KBM-7 (cell line): ENCODE data around the gene RMDN3.
A peak's percentile ranks its signal among the peaks of the same experiment; 100 is the strongest.

ENCODE experiments used
- DNase-seq: peaks from one replicate; pipeline ENCODE4 v3.0.0-alpha.2; 2015
- in situ Hi-C: fragments of 300-500 bp; cut with MboI; formaldehyde crosslinking; loops from 2 replicates; pipeline ENCODE4 v1.14.3; 2020; ENCODE audit warnings: low sequenced_read_pairs, low pct_unique_long_range_greater_than_20kb, mixed read lengths

The RMDN3 gene

GRCh38 chr15:40775007-40775406 lies 20.0 kb upstream of the RMDN3 start:
- no peak for DNase-seq
- in situ Hi-C loops = no loop called here

- in situ Hi-C loops = no loop called here
- no peak for DNase-seq
Observed at GRCh38 chr15:40773902-40774301, 18.8 kb upstream of the RMDN3 start.

- in situ Hi-C loops = no loop called here
- DNase-seq = no peak
Observed at GRCh38 chr15:40773496-40773895, 18.4 kb upstream of the RMDN3 start.

GRCh38 chr15:40772014-40772413 lies 17.0 kb upstream of the RMDN3 start:
- in situ Hi-C loops = no loop called here

GRCh38 chr15:40771242-40771641 lies 16.2 kb upstream of the RMDN3 start:
- no peak for DNase-seq
- in situ Hi-C loops = no loop called here

More at GRCh38 chr15:40772014-40772413, 17.0 kb upstream of the RMDN3 start:
- DNase-seq = no peak

GRCh38 chr15:40770147-40770721 lies 15.2 kb upstream of the RMDN3 start:
- in situ Hi-C loops = no loop called here
- no peak for DNase-seq

GRCh38 chr15:40769274-40770146 lies 14.5 kb upstream of the RMDN3 start, which contains the start of gene C15orf62:
Gene C15orf62 (plus strand): TSS chr15:40769980. CDS start chr15:40770496, 516 bp downstream.
- in situ Hi-C loops = no loop called here
- DNase-seq = peak; percentile 91

- in situ Hi-C loops = no loop called here
- DNase-seq = no peak
Observed at GRCh38 chr15:40768521-40769273, 13.6 kb upstream of the RMDN3 start.

GRCh38 chr15:40767838-40768500 lies 12.9 kb upstream of the RMDN3 start:
- in situ Hi-C loops = no loop called here
- DNase-seq = no peak

- in situ Hi-C loops = no loop called here
- no peak for DNase-seq
Observed at GRCh38 chr15:40766906-40767837, 12.1 kb upstream of the RMDN3 start.

GRCh38 chr15:40766194-40766815 lies 11.3 kb upstream of the RMDN3 start:
- in situ Hi-C loops = no loop called here
- DNase-seq = no peak

- in situ Hi-C loops = no loop called here
- peak; percentile 38 for DNase-seq
Observed at GRCh38 chr15:40764629-40765103, 9.6 kb upstream of the RMDN3 start.

- peak; percentile 76 for DNase-seq
- in situ Hi-C loops = no loop called here
Observed at GRCh38 chr15:40763801-40764628, 9.0 kb upstream of the RMDN3 start, which contains the start of gene GCHFR. Gene GCHFR (plus strand): TSS chr15:40764068. CDS start chr15:40764181, 113 bp downstream.

- peak; percentile 54 for DNase-seq
Observed at GRCh38 chr15:40762919-40763800, 8.1 kb upstream of the RMDN3 start.

GRCh38 chr15:40759961-40760360 lies 4.9 kb upstream of the RMDN3 start:
- DNase-seq = no peak
- in situ Hi-C loops = no loop called here

More at GRCh38 chr15:40762919-40763800, 8.1 kb upstream of the RMDN3 start:
- in situ Hi-C loops = no loop called here

- in situ Hi-C loops = no loop called here
- DNase-seq = peak; percentile 82
Observed at GRCh38 chr15:40756938-40757337, 1.9 kb upstream of the RMDN3 start.
